OCI-LY7 (cell line): Measurements from ENCODE around the gene GAP43. TPM values are rescaled to one million over a fixed set of nuclear protein-coding genes. Genes with fewer than 3 reads are reported as not detected.

Experiments used
- BruUV-seq: library from RNA; stranded (reverse); fragments of 400-500 nt; replicated peaks from 2 replicates; lab custom pipeline; 2021; lab: Mats Ljungman, UMichigan
- CTCF ChIA-PET: fragments of 300-600 bp; sonication (Branson Sonifier 250); formaldehyde crosslinking; loops from one replicate; lab custom pipeline; 2022; ENCODE audit warnings: antibody characterized with exemption; ENCODE audit not compliant: unreplicated experiment; lab: Charles Lee
- POLR2A ChIA-PET: fragments of 300-600 bp; sonication (Branson Sonifier 250); formaldehyde crosslinking; loops from one replicate; lab custom pipeline; 2022; ENCODE audit warnings: antibody characterized with exemption; lab: Charles Lee
- DNase-seq: peaks from one replicate; pipeline ENCODE4 v3.0.0-alpha.2; 2015; ENCODE audit warnings: low spot score
- H2AFZ ChIP-seq: fragments of 200-600 bp; sonication (generic), shearing (Covaris generic); 2 replicates; pipeline ENCODE4 v1.6.1; 2014; ENCODE audit warnings: mild to moderate bottlenecking, antibody characterized with exemption, low read length, moderate library complexity
- H3K27ac ChIP-seq: fragments of 200-600 bp; sonication (generic); 2 replicates; pipeline ENCODE4 v1.5.1; 2014; ENCODE audit warnings: mixed run types, low read depth, mild to moderate bottlenecking, moderate library complexity, low read length, inconsistent platforms; ENCODE audit not compliant: poor library complexity, severe bottlenecking
- H3K36me3 ChIP-seq: fragments of 200-600 bp; sonication (generic); 2 replicates; pipeline ENCODE4 v1.6.1; 2014; ENCODE audit warnings: mild to moderate bottlenecking, antibody characterized with exemption, low read length, moderate library complexity, mixed read lengths; ENCODE audit not compliant: insufficient read depth
- H3K4me1 ChIP-seq: fragments of 200-600 bp; sonication (generic); 2 replicates; pipeline ENCODE4 v1.5.1; 2014; ENCODE audit warnings: mild to moderate bottlenecking, low read length; ENCODE audit not compliant: insufficient read depth, poor library complexity, severe bottlenecking
- H3K4me2 ChIP-seq: fragments of 200-600 bp; sonication (generic); 2 replicates; pipeline ENCODE4 v1.6.1; 2014; ENCODE audit warnings: mild to moderate bottlenecking, low read length
- H3K4me3 ChIP-seq: fragments of 200-600 bp; sonication (generic); 2 replicates; pipeline ENCODE4 v1.5.1; 2014; ENCODE audit warnings: mild to moderate bottlenecking, low read depth, low read length; ENCODE audit not compliant: poor library complexity, severe bottlenecking
- H3K79me2 ChIP-seq: fragments of 200-600 bp; sonication (generic); 2 replicates; pipeline ENCODE4 v1.6.1; 2016; ENCODE audit warnings: low read depth, mild to moderate bottlenecking, low read length, moderate library complexity, mixed read lengths; ENCODE audit not compliant: insufficient read depth
- H3K9me2 ChIP-seq: fragments of 200-600 bp; sonication (generic); 2 replicates; pipeline ENCODE4 v1.6.1; 2016; ENCODE audit warnings: mild to moderate bottlenecking, low read length, mixed read lengths; ENCODE audit not compliant: insufficient read depth
- H3K9me3 ChIP-seq: fragments of 200-600 bp; sonication (generic); 2 replicates; pipeline ENCODE4 v1.6.1; 2014; ENCODE audit warnings: mild to moderate bottlenecking, mixed run types, low read length, mixed read lengths
- H4K20me1 ChIP-seq: fragments of 200-600 bp; sonication (generic); 2 replicates; pipeline ENCODE4 v1.6.1; 2014; ENCODE audit warnings: mild to moderate bottlenecking, antibody characterized with exemption, low read length, moderate library complexity, mixed read lengths; ENCODE audit not compliant: insufficient read depth
- CTCF ChIP-seq: fragments of 200-600 bp; sonication (generic); conservative IDR thresholded peaks from 2 replicates; pipeline ENCODE4 v1.5.1; 2014; ENCODE audit warnings: mild to moderate bottlenecking, antibody characterized with exemption, low read length, moderate library complexity, mixed read lengths
- EZH2phosphoT487 ChIP-seq: fragments of 200-600 bp; sonication (generic); IDR thresholded peaks from 2 replicates; pipeline ENCODE4 v1.6.1; 2018; ENCODE audit warnings: low read depth, borderline replicate concordance, mild to moderate bottlenecking, mixed run types, antibody characterized with exemption, low read length, moderate library complexity, mixed read lengths
- intact Hi-C: fragments of 100-400 bp; cut with micrococcal nuclease; formaldehyde crosslinking; loops from one replicate; pipeline ENCODE4 v1.10.0; 2022; ENCODE audit not compliant: unreplicated experiment
- total RNA-seq, 2 experiments: library from RNA; depleted of rRNA in 1 of 2; stranded (reverse); fragments of >200 nt in 1 of 2; shearing (Covaris generic) in 1 of 2; gene quantifications; 2 replicates each; pipeline ENCODE4 v1.2.3, GENCODE V29; 2014 to 2022

GAP43 gene
- total RNA-seq, 2 experiments from 2014 or later: not detected

- no peaks in the 10 kb centered on the region for H3K9me3 ChIP-seq
- ChIA-PET POLR2A (no interaction called here), CTCF (no interaction called here)
- no peaks in the 10 kb centered on the region for H3K79me2 ChIP-seq
- DNase-seq: no peak
- H3K4me2 ChIP-seq: no peak overlapping the region
- no peaks in the 10 kb centered on the region for H3K36me3 ChIP-seq
- no peak overlapping the region for H3K27ac ChIP-seq
- H3K4me3 ChIP-seq: no peak overlapping the region
- TF ChIP-seq CTCF (no peak), EZH2phosphoT487 (no peak)
- no peaks in the 10 kb centered on the region for H3K9me2 ChIP-seq
- intact Hi-C loops: no loop called here
- no peaks in the 10 kb centered on the region for H3K4me1 ChIP-seq
- no TSS peak for BruUV-seq
- H4K20me1 ChIP-seq: no peaks in the 10 kb centered on the region
- H2AFZ ChIP-seq: no peak overlapping the region
Measured at GRCh38 chr3:115712871-115713270, 89.6 kb downstream of the GAP43 start.

GRCh38 chr3:115713284-115713683 is 90.0 kb downstream of the GAP43 start:
- H2AFZ ChIP-seq: no peak overlapping the region
- H3K9me2 ChIP-seq: no peaks in the 10 kb centered on the region
- CTCF ChIA-PET: no interaction called here
- H3K36me3 ChIP-seq: no peaks in the 10 kb centered on the region
- POLR2A ChIA-PET: no interaction called here
- H3K27ac ChIP-seq: no peak overlapping the region
- no peak overlapping the region for H3K4me3 ChIP-seq
- DNase-seq: no peak
- H3K4me2 ChIP-seq: no peak overlapping the region
- no peaks in the 10 kb centered on the region for H3K9me3 ChIP-seq
- H3K79me2 ChIP-seq: no peaks in the 10 kb centered on the region
- no peaks in the 10 kb centered on the region for H4K20me1 ChIP-seq
- intact Hi-C loops: no loop called here
- no peaks in the 10 kb centered on the region for H3K4me1 ChIP-seq
- BruUV-seq: no TSS peak
- TF ChIP-seq EZH2phosphoT487 (no peak), CTCF (no peak)

GRCh38 chr3:115715241-115715745 is 92.0 kb downstream of the GAP43 start:
- no peak for DNase-seq
- intact Hi-C loops: no loop called here
- no peaks in the 10 kb centered on the region for H3K4me1 ChIP-seq
- CTCF ChIA-PET: no interaction called here
- no peaks in the 10 kb centered on the region for H3K79me2 ChIP-seq
- BruUV-seq: no TSS peak
- no peak overlapping the region for H2AFZ ChIP-seq
- no peak overlapping the region for H3K4me2 ChIP-seq
- POLR2A ChIA-PET: interaction anchor here (0.6 to 0.9 kb wide), 3 partner anchors 10 to 147 kb away, joined by 3 to 4 read pairs (median 4); no protein-coding TSS in a partner anchor
- no peaks in the 10 kb centered on the region for H3K36me3 ChIP-seq
- TF ChIP-seq CTCF (no peak), EZH2phosphoT487 (no peak)
- H4K20me1 ChIP-seq: no peaks in the 10 kb centered on the region
- no peaks in the 10 kb centered on the region for H3K9me2 ChIP-seq
- H3K4me3 ChIP-seq: no peak overlapping the region
- H3K9me3 ChIP-seq: no peaks in the 10 kb centered on the region
- H3K27ac ChIP-seq: no peak overlapping the region
